OCI-M2 (cell line): Measurements from ENCODE around the gene ZNF385C.

Source experiments
- DNase-seq: peaks from one replicate; lab custom pipeline; 2025; ENCODE audit not compliant: unreplicated experiment; lab: John Stamatoyannopoulos, UW

The ZNF385C gene

DNA sequence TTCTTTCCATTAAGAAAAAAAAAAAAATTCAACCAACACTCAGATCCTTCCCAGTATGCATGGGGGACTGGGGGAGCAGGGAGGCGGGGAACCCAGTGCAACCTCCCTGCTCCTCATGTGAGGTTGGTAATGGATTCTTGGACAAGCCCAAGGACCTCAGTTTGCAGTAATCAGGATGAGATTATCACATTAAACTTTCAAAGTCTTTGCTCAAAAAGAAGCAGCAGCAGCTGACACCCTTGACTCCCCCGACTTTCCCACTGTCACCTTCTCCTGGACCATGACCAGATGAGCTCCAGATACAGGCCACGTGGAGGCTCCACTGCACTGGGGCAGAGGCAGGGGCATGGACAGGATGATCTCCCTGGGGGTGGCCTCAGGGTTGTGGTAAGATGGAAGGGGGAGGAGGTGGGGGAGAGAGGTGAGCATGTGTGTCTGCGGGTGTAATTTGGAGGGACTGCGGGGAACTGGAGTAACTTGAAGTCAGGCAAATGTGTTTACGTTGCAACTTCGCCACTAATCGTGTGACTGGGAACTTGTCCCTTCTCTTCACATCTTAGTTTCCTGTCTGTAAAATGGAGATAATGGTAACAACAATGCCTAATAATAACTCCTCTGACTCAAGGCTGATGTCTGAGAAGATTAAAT is 19.8 kb downstream of the ZNF385C start:
- DNase-seq: no peak

DNA sequence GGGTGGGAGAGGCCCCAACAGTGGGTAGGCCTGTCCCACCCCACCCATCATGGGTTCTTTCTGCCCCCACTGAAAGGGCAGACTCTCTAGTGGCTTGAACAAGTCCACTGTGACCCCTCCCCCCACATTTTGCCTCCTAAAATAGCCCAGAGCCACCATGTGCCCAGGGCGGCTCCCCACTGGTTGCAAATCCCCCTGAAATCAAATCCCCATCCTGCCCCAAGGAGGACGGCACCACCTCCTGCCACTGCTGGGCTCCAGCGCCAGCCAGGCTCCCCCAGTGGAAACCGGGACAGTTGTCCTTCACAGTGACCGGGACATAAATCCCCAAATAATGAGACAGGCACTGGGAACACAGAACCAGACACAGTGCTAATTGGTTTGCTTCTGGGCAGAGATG is 20.5 kb downstream of the ZNF385C start:
- DNase-seq: no peak

- DNase-seq: no peak
Observed at GRCh38 chr17:42076797-42077559, 21.3 kb downstream of the ZNF385C start.

DNA sequence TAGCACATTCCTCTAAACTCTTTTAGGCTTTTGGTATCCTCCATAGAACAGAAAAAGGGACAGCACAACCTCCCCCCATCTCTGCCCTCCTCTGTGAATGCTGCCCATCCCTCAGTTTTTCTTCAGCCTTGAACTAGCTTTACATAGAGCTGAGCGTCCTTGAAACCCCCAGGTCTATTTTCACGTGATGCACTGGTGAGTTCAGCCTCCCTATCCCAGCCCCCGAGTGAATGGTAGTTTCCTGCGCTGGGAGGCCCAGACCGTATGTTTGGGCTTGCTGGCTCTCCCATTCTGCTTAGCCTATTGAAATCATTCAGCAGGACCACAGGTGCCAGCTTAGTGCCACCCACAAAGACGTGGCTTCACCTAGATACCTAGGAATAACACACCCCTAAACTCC is 22.5 kb downstream of the ZNF385C start:
- no peak for DNase-seq

DNA sequence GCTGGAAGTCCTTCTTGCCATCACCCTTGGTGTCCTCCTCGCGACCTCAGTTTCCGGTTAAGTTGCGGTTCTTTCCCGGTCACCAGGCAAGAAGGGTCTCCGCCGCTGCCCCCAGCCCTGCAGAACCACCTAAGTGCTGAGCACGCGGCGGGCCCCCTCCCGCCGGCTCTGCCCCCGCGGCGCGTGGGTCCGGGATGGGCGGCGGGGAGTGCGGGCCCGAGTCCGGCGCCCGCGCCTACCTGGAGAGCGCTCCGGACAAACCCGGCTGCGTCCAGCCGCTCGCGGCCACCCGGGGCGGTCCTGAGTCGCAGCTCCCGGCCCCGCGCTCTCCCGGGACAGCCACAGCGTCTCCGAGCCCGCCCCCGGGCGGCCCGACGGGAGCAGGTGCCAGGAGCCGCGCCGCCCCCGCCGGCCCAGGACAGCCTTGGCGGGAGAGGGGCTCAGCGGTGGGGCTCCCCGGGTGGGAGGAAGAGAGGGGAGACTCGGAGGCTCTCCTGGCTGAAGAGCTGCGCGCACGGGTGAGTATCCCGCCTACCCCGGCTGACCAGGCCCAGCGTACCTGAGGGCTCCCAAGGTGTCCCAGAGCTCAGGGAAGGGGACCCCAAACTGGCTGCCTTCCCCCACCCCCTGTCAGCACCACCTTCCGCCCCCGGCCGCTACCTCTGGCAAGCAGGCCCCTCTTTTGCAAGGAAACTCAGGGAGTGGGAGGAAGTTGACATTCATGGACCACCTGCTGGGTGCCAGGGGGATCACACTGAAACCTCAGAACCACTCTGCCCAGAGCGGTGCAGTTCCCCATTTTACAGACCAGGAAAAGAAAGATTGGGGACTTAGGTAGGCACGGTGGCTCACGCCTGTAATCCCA is 25.7 kb downstream of the ZNF385C start:
- DNase-seq: no peak

DNA sequence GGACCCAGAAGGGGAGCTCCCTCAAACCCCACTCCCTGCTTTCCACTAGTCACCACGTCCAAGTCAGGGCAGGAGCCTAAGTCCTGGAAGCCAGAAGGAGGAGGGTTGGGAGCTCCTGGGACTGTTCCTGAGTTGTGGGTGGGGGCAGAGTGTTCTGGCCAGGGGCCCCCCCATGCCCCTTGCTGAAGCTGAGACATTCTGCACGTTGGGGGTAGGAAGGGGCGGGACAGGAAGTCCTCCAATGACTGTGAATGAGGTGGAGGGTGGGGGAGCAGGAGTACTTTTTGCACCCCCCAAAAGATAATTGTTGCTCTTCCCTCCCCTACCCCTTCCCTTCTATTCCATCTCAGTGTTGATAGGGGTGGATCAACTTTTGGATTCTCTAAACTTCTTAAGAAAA is 26.5 kb downstream of the ZNF385C start:
- DNase-seq: no peak

- no peak for DNase-seq
Observed at GRCh38 chr17:42068979-42069378, 29.3 kb downstream of the ZNF385C start.

DNA sequence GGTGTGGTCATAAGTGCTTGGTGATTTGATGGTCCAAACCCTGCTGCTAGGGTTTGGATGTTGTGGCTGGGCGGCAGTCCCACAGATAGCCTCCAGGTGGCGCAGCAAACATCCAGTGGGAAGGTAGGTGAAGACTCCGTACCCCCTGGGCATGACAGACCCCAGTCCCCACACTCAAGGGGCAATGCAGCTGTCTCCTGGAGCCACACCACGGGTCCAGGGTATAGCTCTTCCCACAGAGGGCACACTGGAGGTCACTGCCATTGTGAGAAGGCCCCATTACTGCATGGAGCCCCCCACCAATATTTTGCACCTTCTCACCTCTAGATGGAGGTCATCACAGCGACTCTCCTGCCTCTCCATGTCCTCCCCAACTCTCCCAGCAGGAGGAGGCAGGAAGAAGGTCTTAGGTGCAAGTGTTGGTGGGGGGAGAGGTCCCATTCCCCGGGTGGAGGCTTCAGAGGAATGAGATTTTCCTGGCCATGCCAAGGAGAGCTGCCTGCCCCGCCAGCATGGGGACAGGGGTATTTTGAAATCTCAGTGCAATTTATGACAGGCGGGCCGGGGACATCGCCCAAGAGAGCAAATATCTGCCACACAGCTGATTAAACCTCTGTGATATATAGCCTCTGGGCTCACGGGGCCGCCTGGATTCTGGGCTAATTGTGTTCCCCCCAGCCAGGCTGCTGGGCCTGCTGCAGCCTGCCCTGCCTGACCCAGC is 30.7 kb downstream of the ZNF385C start:
- DNase-seq: no peak

DNA sequence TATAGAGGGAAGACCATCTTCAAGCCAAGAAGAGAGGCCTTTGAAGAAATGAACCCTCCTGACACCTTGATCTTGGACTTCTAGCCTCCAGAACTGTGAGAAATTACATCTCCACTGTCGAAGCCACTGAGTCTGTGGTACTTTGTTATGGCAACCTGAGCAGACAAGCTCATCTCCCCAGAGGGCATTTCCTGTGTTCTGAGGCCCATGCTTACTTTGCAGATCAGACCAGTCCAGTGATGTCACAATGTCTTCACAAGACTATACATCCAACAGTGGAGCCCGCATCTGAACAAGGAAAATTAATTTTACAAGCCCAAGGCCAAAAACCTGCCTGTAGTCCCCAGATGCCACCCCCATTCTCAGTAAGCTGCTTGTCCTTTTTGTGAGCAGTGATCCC is 33.1 kb downstream of the ZNF385C start:
- no peak for DNase-seq

GRCh38 chr17:42062681-42063080 is 35.6 kb downstream of the ZNF385C start:
- DNase-seq: no peak

GRCh38 chr17:42061646-42062487 is 36.4 kb downstream of the ZNF385C start:
- no peak for DNase-seq

- DNase-seq: no peak
Observed at GRCh38 chr17:42060231-42060630, 38.0 kb downstream of the ZNF385C start.

DNA sequence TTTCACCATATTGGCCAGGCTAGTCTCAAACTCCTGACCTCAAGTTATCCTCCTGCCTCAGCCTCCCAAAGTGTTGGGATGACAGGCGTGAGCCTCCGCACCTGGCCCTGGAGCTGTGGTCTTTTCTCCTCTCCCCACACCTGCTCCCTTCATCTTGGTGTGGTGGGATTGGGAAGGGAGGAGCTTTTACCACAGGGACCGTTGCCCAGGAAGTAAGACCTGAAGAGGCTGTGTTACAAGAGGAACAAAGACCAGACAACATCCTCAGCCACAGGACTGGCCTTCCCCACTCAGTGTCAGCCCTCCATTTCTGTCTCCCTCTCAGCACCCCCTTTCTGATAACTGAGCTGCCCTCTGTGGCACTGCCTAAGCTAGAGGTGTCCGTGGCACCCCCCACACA is 38.5 kb downstream of the ZNF385C start:
- no peak for DNase-seq

DNA sequence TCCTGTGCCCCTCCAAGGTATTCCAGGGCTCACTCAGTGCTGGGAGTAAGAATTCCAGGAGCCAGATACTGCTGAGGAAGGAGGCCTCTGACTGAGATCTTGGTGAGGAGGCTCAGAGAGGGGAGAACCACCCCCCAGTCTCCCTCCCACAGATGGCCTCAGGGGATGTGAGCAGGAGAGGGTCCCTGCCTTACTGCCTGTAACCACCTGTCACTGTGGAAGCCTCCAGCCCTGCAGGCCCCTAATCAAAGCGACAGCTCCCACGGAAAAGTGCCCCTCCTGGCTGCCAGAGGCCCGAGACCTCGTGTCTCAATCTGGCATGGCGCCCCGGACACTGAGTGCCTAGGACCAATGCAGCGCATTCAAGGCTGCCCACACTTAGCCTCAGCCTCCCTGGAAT is 40.2 kb downstream of the ZNF385C start:
- DNase-seq: no peak

GRCh38 chr17:42056635-42057034 is 41.6 kb downstream of the ZNF385C start:
- no peak for DNase-seq

DNA sequence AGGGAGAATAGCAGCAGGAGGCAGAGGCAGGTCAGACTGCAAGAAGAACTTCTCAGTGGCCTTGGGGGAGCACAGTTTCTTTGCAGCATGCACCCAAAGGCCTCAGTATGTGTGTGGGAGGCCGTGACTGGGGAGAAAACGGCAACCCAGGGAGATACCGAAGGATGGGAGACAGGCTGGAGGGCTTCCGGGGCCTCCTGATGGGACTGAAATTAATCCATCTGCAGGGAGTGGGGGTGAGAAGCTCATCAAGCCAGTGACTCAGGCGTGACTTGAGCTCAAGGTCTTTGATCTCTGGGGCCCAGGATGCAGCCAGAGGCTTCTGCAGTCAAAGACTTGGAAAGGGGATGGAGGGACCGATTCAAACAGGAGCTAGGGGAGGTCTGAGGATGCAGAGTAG is 42.8 kb downstream of the ZNF385C start:
- no peak for DNase-seq

DNA sequence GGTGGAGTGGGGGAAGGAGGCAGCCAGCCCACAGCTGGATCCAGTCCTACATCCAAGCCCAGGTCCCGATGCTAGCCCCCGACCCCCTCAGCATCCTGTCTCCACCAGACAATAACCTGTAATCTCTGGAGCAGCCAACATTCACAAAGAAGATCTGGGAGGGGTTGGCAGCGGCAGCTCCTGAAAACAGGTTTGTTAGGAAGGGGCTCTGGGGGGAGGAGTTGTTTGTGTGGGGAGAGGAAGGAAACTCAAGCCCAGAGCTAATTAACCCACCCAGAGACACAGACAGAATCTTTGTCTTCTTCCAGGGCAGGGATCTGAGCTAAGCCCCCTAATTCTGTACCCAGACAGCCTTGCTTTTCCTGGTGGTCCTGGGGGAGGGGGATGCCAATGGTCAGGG is 43.2 kb downstream of the ZNF385C start:
- DNase-seq: no peak

GRCh38 chr17:42053731-42054500 is 44.4 kb downstream of the ZNF385C start:
- no peak for DNase-seq

- DNase-seq: no peak
Observed at GRCh38 chr17:42052346-42052877, 45.9 kb downstream of the ZNF385C start.
